Measurements from ENCODE around the gene CREB3L2. TPM values are rescaled to one million over a fixed set of nuclear protein-coding genes. Genes with fewer than 3 reads are reported as not detected.

CREB3L2 gene
- total and polyA plus RNA-seq, 8 donors = 6.6 to 38.4 (median 32.2) TPM

DNA sequence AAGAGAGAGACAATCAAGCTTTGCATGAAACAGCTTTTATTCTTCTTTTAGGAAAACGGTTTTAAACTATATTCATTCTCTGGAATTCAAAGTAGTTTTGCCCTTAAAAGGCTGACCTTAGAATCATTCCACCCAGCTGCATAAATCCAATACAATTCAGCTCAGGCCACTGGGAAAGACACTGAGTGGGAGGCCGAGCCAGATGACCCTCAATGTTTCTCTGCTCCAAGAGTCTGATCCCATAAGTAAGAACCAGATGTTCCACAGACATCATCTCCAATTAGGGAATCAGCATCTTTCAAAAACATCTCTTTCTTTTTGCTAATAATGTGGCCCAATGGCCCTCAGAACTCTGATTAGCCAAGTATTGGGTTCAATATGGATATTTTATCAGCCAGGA is 26.1 kb downstream of the CREB3L2 start:
- no peak for DNase-seq
- no peak for FAIRE-seq
- no peaks in the 10 kb centered on the region for H3K9me3 ChIP-seq
- ATAC-seq = peak in 1 of 4 donors; percentile 17
- peaks cover 4 to 14% (median 14%) of the 10 kb centered on the region in 3 donors for H3K4me1 ChIP-seq
- WGBS, 2 donors = 62 to 71% methylated on average over 2 of the region's 2 CpGs
- no peaks in the 10 kb centered on the region for H3K36me3 ChIP-seq
- no peaks in the 10 kb centered on the region for H3K27me3 ChIP-seq
- TF ChIP-seq CTCF (IDR thresholded peaks at IDR 0.05) = no peak
- intact Hi-C loops (cut with DNase I) = no loop called here
- no peak overlapping the region for H3K4me3 ChIP-seq
- H3K27ac ChIP-seq = peak overlapping the region in 1 of 4 donors; percentile 1

DNA sequence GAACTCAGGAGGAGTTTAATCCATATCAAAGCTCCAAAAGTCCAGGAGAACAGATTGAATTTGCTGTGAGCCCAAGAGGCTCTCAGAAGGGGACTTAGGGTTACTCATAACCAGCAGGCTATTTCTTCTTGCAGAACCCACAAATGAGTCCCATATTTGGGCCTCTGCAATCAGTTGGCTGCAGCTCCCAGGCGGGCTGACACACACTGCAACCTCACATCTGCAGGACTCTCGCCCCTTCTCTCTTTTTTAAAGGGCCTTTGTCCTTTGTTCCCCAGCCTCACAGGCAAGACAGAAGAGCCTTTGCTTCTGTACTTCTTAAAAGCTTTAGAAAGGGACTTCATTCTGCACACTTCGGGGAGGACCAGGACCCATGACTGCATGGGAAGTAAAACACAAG is 26.7 kb downstream of the CREB3L2 start:
- peaks cover 1 to 20% (median 18%) of the 10 kb centered on the region in 3 donors for H3K4me1 ChIP-seq
- H3K9me3 ChIP-seq = no peaks in the 10 kb centered on the region
- no peak overlapping the region for H3K4me3 ChIP-seq
- WGBS, 2 donors = 33 to 45% methylated on average over 3 of the region's 3 CpGs
- no peak for TF ChIP-seq CTCF (IDR thresholded peaks at IDR 0.05)
- no peaks in the 10 kb centered on the region for H3K27me3 ChIP-seq
- intact Hi-C loops (cut with DNase I) = no loop called here
- DNase-seq = no peak
- FAIRE-seq = no peak
- no peak overlapping the region for H3K27ac ChIP-seq
- ATAC-seq = no peak
- no peaks in the 10 kb centered on the region for H3K36me3 ChIP-seq

DNA sequence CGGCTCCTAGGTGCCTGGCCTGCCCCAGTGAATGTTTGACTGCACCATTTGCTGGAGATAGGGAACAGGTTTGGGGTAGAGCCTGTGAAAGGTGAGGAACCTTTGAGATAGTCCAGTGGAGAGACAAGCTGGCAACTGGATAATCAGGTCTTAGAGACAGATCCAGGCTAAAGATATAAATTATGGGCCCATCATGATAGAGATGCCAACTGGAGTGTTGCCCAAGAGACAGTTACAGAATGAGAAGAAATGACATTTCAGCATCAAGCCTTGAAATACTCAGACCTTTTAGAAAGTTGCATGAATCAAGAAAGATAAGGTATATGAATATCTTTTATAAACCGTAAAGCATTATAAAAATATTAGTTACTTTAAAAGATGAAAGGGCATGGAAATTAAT is 27.1 kb downstream of the CREB3L2 start:
- Histone ChIP-seq H3K4me1 (peaks cover 6 to 24% (median 22%) of the 10 kb centered on the region in 3 donors), H3K4me3 (no peak overlapping the region), H3K27ac (no peak overlapping the region), H3K36me3 (no peaks in the 10 kb centered on the region), H3K9me3 (no peaks in the 10 kb centered on the region), H3K27me3 (no peaks in the 10 kb centered on the region)
- intact Hi-C loops (cut with DNase I) = no loop called here
- FAIRE-seq (no peak), DNase-seq (no peak), ATAC-seq (no peak)
- WGBS, 2 donors = 68 to 75% methylated on average over 2 of the region's 2 CpGs
- TF ChIP-seq CTCF (IDR thresholded peaks at IDR 0.05) = no peak

- intact Hi-C loops (cut with DNase I) = no loop called here
- Histone ChIP-seq H3K27me3 (no peaks in the 10 kb centered on the region), H3K27ac (peak overlapping the region in 1 of 4 donors; percentile 15), H3K4me3 (no peak overlapping the region), H3K9me3 (no peaks in the 10 kb centered on the region), H3K4me1 (peaks cover 7 to 25% (median 23%) of the 10 kb centered on the region in 3 donors), H3K36me3 (no peaks in the 10 kb centered on the region)
- DNase-seq (peak in 1 of 6 donors; percentile 34), FAIRE-seq (no peak), ATAC-seq (peak; percentile 49 to 82 (median 69))
- TF ChIP-seq CTCF (IDR thresholded peaks at IDR 0.05) = no peak
- 39 to 42% methylated on average over 8 of the region's 8 CpGs for whole genome bisulfite sequencing, 2 donors
Measured at GRCh38 chr7:137970253-137970975, 31.5 kb downstream of the CREB3L2 start.

DNA sequence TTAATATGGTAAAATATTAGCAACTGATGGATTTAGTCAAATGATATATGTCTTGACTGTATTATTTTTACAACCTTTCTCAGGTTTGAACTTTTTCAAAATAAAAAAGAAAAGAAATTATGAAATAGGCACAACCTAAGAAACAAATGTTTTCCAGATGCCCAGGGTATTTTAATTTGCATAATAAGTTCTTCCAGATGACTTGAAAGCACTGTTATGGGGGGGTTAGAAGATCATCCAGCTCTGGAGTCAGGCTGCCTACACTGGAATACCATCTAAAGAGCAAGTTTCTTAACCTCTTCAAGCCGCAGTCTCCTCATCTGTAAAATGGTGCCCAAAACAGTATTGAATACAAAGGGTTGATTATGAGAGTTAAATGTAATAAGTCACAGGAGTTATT is 32.1 kb downstream of the CREB3L2 start:
- WGBS, 2 donors = 93 to 96% methylated on average over 1 of the region's 1 CpG
- Histone ChIP-seq H3K4me1 (peaks cover 7 to 25% (median 23%) of the 10 kb centered on the region in 3 donors), H3K9me3 (no peaks in the 10 kb centered on the region), H3K36me3 (no peaks in the 10 kb centered on the region), H3K27ac (peak overlapping the region in 1 of 4 donors; percentile 15), H3K4me3 (no peak overlapping the region), H3K27me3 (no peaks in the 10 kb centered on the region)
- TF ChIP-seq CTCF (IDR thresholded peaks at IDR 0.05) = no peak
- no peak for DNase-seq
- FAIRE-seq = no peak
- intact Hi-C loops (cut with DNase I) = no loop called here
- ATAC-seq = no peak
